DMS53 treated with DMSO at 0.1 percent for 48 hours (cell line): ENCODE measurements around the gene C22orf39.

Source experiments
- DNase-seq: peaks from one replicate; lab custom pipeline; 2025; ENCODE audit not compliant: unreplicated experiment; lab: John Stamatoyannopoulos, UW

The C22orf39 gene

DNA sequence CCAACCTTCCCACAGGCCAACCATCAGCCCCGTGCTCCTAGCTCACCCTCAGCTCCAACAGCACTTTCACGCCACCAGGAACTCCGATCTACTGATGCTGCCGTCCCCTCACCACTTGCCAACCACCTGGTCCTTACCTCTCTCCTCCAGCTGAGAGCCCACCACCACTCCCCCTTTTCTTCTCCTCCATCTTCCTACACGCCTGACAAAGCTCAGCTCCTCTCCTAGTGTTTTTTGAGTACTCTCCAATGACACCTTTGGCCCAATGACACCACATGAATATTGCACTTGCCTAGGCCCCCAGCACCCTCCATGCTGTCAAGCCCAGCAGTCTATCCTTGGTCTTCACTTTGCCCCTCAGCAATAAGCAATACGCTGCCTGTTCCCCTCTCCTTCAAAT lies 46.6 kb downstream of the C22orf39 start:
- DNase-seq, result no peak

DNA sequence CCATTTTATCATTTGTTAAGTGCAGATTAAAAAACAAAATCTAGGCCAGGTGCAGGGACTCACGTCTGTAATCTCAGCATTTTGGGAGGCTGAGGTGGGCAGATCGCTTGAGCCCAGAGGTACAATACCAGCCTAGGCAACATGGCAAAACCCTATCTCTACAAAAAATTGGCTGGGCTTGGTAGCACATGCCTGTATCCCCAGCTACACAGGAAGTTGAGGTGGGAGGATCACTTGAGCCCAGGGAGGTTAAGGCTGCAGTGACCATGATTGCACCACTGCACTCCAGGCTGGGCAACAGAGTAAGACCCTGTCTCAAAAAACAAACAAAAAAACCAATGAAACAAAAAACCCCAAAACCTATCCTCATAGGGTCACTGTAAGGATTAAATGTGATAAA lies 48.9 kb downstream of the C22orf39 start:
- no peak for DNase-seq

DNA sequence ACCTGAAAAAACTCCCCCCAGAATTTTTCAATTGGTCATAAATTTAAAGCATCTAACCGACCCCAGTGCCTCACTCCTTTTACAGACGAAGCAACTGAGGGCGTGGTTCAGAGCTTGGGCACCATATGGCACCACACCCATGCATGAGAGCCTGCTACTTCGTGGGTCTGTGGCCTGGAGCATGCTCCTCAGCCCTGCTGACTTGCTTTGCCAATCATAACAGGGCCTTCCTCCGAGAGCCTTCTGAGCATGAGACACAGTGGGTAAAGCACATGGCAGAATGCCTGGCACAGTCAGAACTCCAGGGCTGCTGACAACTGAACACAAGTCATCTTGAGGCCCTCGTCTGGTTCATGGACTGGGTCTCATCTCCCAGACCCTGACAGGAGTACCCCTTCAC lies 49.3 kb downstream of the C22orf39 start:
- DNase-seq, result no peak

DNA sequence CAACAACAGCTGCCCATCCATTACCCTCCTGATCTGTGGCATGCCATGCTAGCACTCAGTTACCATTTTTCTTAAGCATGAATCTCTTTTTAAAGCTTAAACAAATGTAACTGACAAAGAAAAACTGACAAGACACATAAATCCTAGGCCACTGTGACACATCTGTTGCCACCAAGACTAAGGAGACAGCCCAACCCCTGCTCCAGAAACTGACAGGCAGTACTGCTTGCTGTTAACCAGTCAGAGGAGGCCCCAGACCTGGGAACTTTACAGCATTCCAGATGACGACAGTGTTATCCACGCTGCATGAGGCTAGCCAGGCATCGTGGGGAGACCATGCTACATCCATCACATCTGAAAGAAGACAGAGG lies 49.8 kb downstream of the C22orf39 start:
- no peak for DNase-seq

DNA sequence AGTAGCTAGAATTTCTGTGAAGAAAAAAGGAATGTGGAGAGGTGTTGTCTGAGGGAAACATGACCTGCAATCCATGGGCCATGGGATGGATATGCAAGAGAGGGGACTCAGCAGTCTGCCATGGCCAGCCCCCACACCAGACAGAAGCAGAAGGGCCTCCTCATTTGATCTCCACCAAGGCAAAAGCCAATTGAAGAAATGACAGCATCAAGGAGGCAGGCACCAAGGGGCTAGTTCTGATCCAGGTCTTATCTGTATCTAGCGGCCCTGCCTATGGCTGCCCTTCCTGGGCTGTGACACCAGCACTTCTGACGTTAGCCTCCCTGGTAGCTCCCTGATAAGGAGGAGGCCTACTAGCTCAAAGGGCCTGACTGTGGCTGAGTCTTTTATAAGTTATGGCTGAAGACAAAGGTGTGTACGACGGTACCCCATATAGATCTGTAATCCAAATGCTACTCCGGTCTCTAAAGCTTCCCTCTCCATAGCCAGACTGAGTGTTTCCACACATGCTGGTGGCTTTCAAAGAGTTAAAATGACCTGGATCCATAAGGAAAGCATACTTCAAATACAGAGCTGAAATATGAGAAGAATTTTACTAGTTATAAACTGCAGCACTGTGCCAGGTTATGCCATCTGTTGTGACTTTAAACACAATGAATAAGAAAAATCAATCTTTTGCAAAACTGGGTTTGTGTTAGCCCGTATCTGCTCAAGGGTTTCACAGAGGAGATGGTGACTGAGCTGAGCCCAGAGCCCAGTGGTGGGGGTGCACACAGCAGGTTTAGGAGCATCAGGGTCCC lies 50.4 kb downstream of the C22orf39 start:
- DNase-seq, result no peak

DNA sequence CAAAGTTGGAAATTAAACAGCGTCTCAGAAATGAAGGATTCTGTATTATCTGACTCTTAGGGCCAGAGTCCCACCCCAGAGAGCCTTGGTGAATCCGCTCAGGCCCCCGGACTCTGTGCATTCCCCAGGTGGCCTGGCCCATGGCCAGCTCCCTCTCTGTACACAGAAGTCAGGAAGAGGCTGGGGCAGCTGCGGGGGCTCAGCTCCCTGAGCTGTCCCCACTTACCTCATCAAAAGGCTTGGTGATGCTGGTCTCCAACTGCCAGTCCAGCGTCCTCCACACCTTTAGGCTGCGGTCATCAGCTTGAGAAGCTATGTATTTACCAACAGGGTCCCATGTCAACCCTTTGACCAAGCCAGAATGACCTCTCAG lies 51.0 kb downstream of the C22orf39 start:
- no peak for DNase-seq

DNA sequence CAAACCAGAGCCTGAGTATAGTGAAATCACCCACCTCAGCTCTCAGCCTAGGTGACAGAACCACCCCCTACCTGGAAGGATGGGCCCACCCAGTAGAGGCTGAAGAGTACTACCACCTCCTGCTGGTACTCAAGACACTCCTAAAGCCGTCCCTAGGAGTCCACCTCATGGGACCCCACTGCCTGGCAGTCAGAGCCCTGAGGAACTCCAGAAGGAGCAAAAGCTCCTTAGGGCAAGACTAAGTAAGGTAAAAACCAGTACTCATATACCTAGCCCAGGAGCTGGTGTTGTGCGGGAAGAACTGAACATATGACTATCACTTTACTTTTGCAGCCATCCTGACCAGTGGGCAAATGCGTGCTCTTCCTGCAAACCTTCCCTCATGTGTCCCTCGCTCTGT lies 52.2 kb downstream of the C22orf39 start:
- no peak for DNase-seq

DNA sequence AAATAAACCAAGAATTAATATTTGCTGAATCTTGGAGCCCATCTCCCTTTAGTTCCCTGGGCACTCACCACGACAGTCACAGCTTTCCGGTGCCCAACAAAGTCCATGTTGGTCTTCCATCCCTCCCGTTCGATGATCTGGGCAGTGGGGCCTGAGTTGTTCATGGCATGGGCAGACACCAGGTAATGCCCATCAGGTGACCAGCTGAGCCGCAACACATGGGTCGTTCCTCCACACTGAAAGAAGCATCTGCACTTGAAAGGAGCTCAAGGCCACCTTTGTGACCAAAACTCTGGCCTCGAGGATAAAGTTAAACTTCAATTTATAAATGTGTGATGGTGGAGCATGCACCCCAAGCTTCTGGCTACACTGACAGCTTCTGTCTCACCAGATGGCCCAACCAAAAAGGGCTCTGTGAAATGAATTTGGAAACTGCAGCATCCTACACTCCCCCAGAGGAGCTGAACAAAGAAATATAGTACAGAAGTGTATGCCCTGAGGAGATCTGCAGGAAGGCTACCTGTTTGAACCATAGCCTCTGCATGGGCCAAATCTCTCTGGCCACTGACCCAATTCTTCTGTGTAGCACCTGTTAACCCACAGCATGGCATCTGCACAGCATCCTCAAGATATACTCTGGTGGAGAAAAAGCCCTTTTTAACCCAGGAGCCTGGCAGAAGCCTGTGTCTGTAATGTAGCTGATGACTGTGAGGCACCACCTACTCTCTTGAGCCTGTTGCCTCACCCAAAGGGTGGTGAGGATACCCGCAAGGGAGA lies 53.0 kb downstream of the C22orf39 start:
- DNase-seq, result no peak

DNA sequence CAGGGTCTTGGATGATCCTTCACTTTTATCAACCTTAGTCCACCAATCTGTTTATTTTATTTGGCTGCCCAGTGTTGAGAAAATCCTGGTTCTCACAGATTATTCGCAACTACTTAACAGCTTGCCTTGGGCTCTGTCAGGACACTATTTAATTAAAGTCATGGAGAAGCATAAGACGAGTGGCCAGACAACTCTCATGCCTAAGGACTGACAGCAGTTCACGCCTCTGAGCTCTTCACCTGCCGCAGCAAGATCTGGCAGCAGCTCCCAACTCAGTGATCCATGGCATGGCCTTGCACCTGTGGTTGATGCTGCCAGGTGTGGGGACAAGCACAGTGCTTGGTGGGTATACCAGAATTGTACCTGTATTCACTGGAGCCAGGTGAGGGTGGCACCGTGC lies 53.8 kb downstream of the C22orf39 start:
- no peak for DNase-seq
